IPS-15b (cell line): ENCODE results near the gene AMN.

ENCODE experiments used
- H3K27me3 ChIP-seq: one replicate; pipeline ENCODE4 v1.6.1; 2013; ENCODE audit warnings: low read length; ENCODE audit not compliant: control insufficient read depth, insufficient read depth
- H3K36me3 ChIP-seq: one replicate; pipeline ENCODE4 v1.6.1; 2013; ENCODE audit warnings: low read length; ENCODE audit not compliant: control insufficient read depth, insufficient read depth
- H3K4me1 ChIP-seq: one replicate; pipeline ENCODE4 v1.6.1; 2013; ENCODE audit warnings: mild to moderate bottlenecking, low read length; ENCODE audit not compliant: control insufficient read depth, insufficient read depth
- H3K4me3 ChIP-seq: one replicate; pipeline ENCODE4 v1.5.1; 2013; ENCODE audit warnings: low read depth, low read length
- H3K9ac ChIP-seq: one replicate; pipeline ENCODE4 v1.6.1; 2013; ENCODE audit warnings: low read depth, mild to moderate bottlenecking, low read length
- H3K9me3 ChIP-seq: one replicate; pipeline ENCODE4 v1.6.1; 2013; ENCODE audit warnings: mild to moderate bottlenecking, low read length; ENCODE audit not compliant: control insufficient read depth, insufficient read depth

AMN gene

GRCh38 chr14:102944448-102945330, 22.2 kb downstream of the AMN start:
- Histone ChIP-seq H3K9me3 (no peaks in the 10 kb centered on the region), H3K9ac (no peak overlapping the region), H3K27me3 (no peaks in the 10 kb centered on the region), H3K4me1 (no peaks in the 10 kb centered on the region), H3K4me3 (no peak overlapping the region), H3K36me3 (peaks cover 70% of the 10 kb centered on the region)

DNA sequence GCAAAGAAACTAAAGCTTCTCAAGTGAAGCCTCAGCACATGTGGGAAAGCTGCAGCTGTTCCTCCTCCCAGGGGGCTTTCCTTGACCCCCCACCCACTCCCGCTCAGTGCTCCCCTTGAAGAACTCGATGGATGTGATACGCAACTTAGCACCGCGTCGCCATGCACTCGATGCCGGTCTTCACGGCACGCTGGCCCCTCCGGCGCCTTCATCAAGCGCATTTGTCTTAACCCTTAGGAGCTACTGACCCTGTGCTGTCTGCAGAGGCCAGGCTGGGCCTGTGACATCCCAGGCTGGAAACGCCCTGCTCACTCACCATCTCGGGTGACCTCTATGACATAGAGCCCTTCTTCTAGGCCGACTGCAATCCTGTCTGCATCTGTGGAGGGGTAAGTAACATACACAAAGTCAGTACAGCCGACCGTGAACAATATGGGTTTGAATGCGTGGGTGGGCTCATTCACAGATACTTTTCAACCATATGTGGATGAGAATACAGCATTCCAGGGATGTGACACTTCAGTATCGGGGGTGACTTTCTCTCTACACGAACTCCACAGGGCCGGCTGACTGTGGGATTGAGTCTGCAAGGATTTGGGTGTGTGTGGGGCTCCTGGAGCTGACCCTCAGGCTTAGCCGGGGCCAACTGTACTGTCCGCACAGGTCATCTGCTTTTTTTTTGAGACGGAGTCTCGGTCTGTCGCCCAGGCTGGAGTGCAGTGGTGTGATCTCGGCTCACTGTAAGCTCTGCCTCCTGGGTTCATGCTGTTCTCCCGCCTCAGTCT, 23.1 kb downstream of the AMN start:
- no peak overlapping the region for H3K4me3 ChIP-seq
- H3K9ac ChIP-seq: no peak overlapping the region
- H3K36me3 ChIP-seq: peaks cover 72% of the 10 kb centered on the region
- no peaks in the 10 kb centered on the region for H3K27me3 ChIP-seq
- no peaks in the 10 kb centered on the region for H3K9me3 ChIP-seq
- H3K4me1 ChIP-seq: no peaks in the 10 kb centered on the region

DNA sequence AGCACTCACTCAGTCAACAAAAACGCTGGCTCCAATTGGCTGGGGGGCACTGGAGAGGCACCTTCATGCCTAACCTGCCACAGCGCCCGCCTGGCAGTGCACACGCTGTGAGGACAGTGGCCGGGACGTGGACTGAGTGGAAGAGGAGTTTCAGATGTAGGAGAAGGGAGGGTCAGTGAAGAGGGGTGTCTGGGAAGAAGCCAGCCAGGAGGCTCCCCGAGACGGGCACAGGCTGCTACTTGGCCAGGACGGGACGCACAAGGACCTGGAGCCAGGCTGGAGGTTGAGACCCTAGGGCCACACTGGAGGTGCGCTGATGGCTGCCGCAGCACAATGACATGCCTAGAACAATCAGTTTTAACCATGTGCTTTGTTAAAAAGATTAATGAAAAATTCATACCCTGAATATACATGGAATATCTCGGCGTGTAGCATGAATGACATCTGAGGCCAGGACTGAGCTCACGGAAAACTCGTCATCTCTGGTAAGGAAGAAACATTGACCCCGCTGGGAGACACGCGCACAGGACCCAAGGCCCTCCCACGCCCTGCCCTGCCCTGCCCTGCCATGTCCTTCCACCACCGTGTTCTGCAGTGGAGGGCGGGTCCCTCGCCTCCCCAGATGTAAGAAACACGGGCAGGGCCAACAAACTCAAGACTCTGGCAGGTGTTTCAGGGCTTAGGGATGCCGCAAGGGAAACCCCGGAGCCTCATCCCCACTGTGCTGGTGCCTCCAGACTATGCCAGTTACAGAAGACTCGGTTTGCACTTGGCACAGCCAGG, 25.0 kb downstream of the AMN start:
- Histone ChIP-seq H3K4me3 (no peak overlapping the region), H3K4me1 (no peaks in the 10 kb centered on the region), H3K36me3 (peaks cover 71% of the 10 kb centered on the region), H3K9me3 (no peaks in the 10 kb centered on the region), H3K27me3 (no peaks in the 10 kb centered on the region), H3K9ac (no peak overlapping the region)

GRCh38 chr14:102948698-102949061, 26.2 kb downstream of the AMN start:
- peaks cover 78% of the 10 kb centered on the region for H3K36me3 ChIP-seq
- no peaks in the 10 kb centered on the region for H3K27me3 ChIP-seq
- H3K4me1 ChIP-seq: no peaks in the 10 kb centered on the region
- no peak overlapping the region for H3K9ac ChIP-seq
- no peak overlapping the region for H3K4me3 ChIP-seq
- H3K9me3 ChIP-seq: no peaks in the 10 kb centered on the region

DNA sequence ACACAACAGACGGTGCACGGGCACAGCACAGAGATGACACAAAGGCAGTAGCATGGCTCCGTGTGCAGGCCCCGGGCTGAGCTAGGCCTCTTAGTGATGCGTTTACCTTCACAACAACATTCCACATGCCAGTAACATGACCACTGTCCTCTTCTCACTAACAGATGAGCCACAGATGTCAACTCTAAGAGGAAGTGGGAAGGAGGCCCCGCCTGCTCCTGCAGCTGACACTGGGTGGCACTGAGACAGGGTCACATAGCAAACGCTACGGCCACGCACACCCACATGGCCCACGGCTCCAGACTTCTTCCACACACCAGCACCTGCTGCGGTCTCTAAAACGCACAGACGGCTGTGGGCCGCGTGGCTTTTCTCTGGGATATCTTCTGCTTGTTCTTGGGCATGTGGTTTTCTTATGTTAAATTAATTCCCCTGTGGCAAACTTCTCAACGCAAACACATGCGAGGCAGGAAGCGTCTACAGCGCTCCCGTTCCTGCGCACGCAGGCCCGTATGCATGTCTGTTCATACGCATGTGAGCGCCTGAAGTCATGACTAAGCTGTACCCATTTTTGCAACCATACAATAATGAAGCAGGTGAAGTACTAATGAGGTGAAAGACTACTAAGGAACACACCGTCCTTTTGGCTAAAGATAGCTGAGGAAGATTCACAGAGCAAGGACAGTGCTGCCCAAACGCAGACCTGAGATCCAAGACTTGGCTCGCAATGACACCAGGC, 26.8 kb downstream of the AMN start:
- Histone ChIP-seq H3K36me3 (peaks cover 76% of the 10 kb centered on the region), H3K27me3 (no peaks in the 10 kb centered on the region), H3K9me3 (no peaks in the 10 kb centered on the region), H3K9ac (no peak overlapping the region), H3K4me3 (no peak overlapping the region), H3K4me1 (no peaks in the 10 kb centered on the region)

DNA sequence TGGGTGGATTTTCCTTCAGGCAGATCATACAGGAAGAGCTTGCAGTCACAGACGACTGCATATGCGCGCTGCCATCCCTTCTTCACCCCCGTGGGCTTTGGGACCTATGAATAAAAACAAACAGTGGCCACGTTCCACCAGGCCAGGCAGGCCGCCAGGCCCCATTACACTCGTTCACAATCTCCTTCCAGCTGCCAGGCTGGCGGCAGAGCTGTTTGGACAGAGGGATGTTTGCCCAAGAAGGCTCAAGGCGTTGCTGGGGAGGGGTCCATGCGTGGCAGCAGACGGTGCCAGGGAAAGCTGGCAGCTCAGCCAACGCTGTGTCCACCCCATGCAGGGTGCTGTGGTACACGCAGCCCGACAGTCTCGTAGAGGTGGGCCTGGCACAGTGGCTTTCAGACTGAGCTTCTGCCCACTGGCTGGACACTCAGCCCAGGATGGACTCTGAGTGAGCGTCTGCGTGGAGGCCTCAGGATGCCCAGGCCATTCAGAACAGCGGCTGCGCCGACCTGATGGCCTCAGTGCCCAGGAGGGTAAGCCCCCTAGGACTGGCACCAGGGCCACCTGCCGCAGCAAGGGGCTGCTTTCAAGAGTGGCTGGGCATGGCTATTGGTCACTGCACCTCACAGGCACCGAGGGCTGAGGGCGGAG, 27.5 kb downstream of the AMN start:
- Histone ChIP-seq H3K4me1 (no peaks in the 10 kb centered on the region), H3K36me3 (peaks cover 74% of the 10 kb centered on the region), H3K27me3 (no peaks in the 10 kb centered on the region), H3K4me3 (no peak overlapping the region), H3K9me3 (no peaks in the 10 kb centered on the region), H3K9ac (no peak overlapping the region)

DNA sequence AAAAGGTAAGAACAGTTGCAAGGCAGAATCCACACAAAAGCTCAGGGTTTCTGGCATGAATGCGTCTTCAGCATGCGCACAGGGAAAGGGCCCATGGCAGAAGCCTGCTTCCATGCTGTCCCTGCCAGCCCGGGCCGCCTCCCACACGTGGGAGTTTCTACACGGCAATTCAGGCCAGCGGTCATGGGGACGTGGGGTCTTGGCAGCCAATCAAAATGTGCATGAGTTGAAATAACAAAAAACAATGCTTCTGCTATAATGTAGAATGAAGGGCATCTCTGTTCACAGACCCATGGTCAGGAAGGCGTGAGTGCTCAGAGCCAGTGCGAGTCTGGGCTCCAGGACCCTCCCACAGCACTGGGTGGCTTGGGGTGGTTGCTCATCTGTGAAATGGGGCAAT, 28.6 kb downstream of the AMN start:
- Histone ChIP-seq H3K4me1 (no peaks in the 10 kb centered on the region), H3K9ac (no peak overlapping the region), H3K9me3 (no peaks in the 10 kb centered on the region), H3K36me3 (peaks cover 64% of the 10 kb centered on the region), H3K27me3 (no peaks in the 10 kb centered on the region), H3K4me3 (no peak overlapping the region)

DNA sequence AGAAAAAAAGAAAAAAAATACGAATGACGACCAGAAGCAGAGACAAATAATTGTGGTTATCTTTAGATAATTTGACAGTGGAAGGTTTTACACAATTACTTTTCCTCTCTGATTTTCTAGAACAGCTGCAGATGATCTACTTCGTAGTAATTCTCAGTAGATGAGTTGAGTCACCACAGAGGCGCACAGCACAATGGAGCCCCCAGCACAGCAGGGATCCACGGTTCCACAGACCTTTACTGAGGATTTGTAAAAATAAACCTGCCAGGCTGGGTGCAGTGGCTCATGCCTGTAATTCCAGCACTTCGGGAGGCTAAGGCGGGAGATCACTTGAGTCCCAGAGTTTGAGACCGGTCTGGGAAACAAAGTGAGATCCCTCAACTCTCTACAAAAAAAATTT, 29.3 kb downstream of the AMN start:
- Histone ChIP-seq H3K4me3 (no peak overlapping the region), H3K9me3 (no peaks in the 10 kb centered on the region), H3K9ac (no peak overlapping the region), H3K27me3 (no peaks in the 10 kb centered on the region), H3K4me1 (no peaks in the 10 kb centered on the region), H3K36me3 (peaks cover 59% of the 10 kb centered on the region)

GRCh38 chr14:102952276-102952675, 29.8 kb downstream of the AMN start:
- Histone ChIP-seq H3K9ac (no peak overlapping the region), H3K4me1 (no peaks in the 10 kb centered on the region), H3K9me3 (no peaks in the 10 kb centered on the region), H3K4me3 (no peak overlapping the region), H3K27me3 (no peaks in the 10 kb centered on the region), H3K36me3 (peaks cover 57% of the 10 kb centered on the region)

DNA sequence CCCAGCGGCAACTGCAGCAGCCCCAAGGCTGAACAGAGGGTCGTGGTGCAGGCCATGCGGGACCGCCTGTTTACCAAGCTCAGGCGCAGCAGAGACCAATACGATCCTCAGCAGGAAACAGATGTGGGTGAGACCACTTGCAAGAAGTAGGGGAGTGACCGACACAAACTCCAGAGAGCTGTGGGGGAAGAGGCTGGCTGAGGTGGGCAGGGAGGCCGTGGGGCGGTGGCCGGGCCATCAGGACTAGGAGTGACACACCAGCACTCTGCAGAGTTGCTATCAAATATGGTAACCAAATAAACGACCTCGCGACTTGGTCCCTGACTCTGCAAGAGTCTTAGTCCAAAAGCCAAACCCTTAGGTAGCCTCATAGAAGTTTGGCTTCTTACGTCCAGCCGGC, 30.6 kb downstream of the AMN start:
- H3K9ac ChIP-seq: no peak overlapping the region
- no peaks in the 10 kb centered on the region for H3K9me3 ChIP-seq
- H3K36me3 ChIP-seq: peaks cover 62% of the 10 kb centered on the region
- H3K4me3 ChIP-seq: no peak overlapping the region
- H3K27me3 ChIP-seq: no peaks in the 10 kb centered on the region
- H3K4me1 ChIP-seq: no peaks in the 10 kb centered on the region
